A549 (cell line): Measurements from ENCODE around the gene PIP5KL1. TPM values are rescaled to one million over a fixed set of nuclear protein-coding genes. Genes with fewer than 3 reads are reported as not detected.

ENCODE experiments used
- ATAC-seq, 2 experiments: fragments of 200-7000 bp in 1 of 2; fragments of >200 bp in 1 of 2; cut with Nextera tagmentation in 1 of 2; cut with Tn5 transposase in 1 of 2; 3 replicates each; pipeline versions ENCODE4 v1.8.0 to v1.9.1; 2018 to 2020; ENCODE audit warnings: mild to moderate bottlenecking in 1 of 2, moderate library complexity in 1 of 2
- CTCF ChIA-PET: fragments of 300-600 bp; sonication (Branson Sonifier 250); formaldehyde crosslinking; extraction: SDS; loops from one replicate; lab custom pipeline; 2021; ENCODE audit warnings: antibody characterized with exemption, inconsistent platforms; lab: Yijun Ruan, JAX
- POLR2A ChIA-PET: fragments of 350-600 bp; formaldehyde crosslinking; extraction: SDS; loops from one replicate; lab custom pipeline; 2021; ENCODE audit warnings: antibody characterized with exemption, inconsistent platforms; lab: Yijun Ruan, JAX
- DNase-seq, 2 experiments: peaks; one replicate each; pipeline versions ENCODE4 v3.0.0 to v3.0.0-alpha.2; 2011 to 2016; ENCODE audit warnings: low read depth in 1 of 2, low spot score in 1 of 2
- FAIRE-seq: peaks from 2 replicates; lab custom pipeline; 2011; peaks lifted over from hg19 to GRCh38; lab: Jason Lieb, UNC
- H3K27ac ChIP-seq, 2 experiments: fragments of >200 bp; sonication (Bioruptor Twin); formaldehyde crosslinking; 3 replicates each; pipeline ENCODE4 v1.5.1; 2016 to 2017
- H3K4me1 ChIP-seq: fragments of >200 bp; sonication (Bioruptor Twin); formaldehyde crosslinking; 3 replicates; pipeline ENCODE4 v1.6.1; 2016
- H3K4me2 ChIP-seq: fragments of >200 bp; sonication (Bioruptor Twin); formaldehyde crosslinking; 3 replicates; pipeline ENCODE4 v1.6.1; 2016
- H3K4me3 ChIP-seq: fragments of >200 bp; sonication (Bioruptor Twin); formaldehyde crosslinking; 3 replicates; pipeline ENCODE4 v1.5.1; 2016
- H3K9me3 ChIP-seq: fragments of >200 bp; sonication (Bioruptor Twin); formaldehyde crosslinking; 3 replicates; pipeline ENCODE4 v1.6.1; 2016
- CTCF ChIP-seq: fragments of >200 bp; sonication (Bioruptor Twin); formaldehyde crosslinking; IDR thresholded peaks from 3 replicates; pipeline ENCODE4 v1.5.1; 2016
- EHF ChIP-seq: fragments of 250-450 bp; sonication (Bioruptor Pico); IDR thresholded peaks from 2 replicates; pipeline ENCODE4 v1.5.0; 2020; ENCODE audit warnings: mild to moderate bottlenecking
- HOXB5 ChIP-seq: fragments of 250-450 bp; sonication (Bioruptor Pico); IDR thresholded peaks from 2 replicates; pipeline ENCODE4 v1.5.0; 2020; ENCODE audit warnings: mild to moderate bottlenecking, moderate library complexity
- JUN ChIP-seq, 2 experiments: fragments of >200 bp; sonication (Bioruptor Twin); formaldehyde crosslinking; IDR thresholded peaks; 2 replicates in 1 of 2; 3 replicates in 1 of 2; pipeline ENCODE4 v1.6.1; 2016 to 2017
- KDM5A ChIP-seq: fragments of 200-600 bp; sonication (generic); IDR thresholded peaks from 2 replicates; pipeline ENCODE4 v1.6.1; 2016; ENCODE audit warnings: antibody characterized with exemption, mild to moderate bottlenecking
- RAD21 ChIP-seq, 2 experiments: fragments of >200 bp in 1 of 2; sonication (Bioruptor Twin) in 1 of 2; formaldehyde crosslinking in 1 of 2; IDR thresholded peaks in 1 of 2; conservative IDR thresholded peaks in 1 of 2; 2 replicates in 1 of 2; 3 replicates in 1 of 2; pipeline ENCODE4 v1.6.1; 2012 to 2018; ENCODE audit warnings: inconsistent platforms in 1 of 2
- SMC3 ChIP-seq: fragments of >200 bp; sonication (Bioruptor Twin); formaldehyde crosslinking; IDR thresholded peaks from 3 replicates; pipeline ENCODE4 v1.6.1; 2018; ENCODE audit warnings: inconsistent platforms
- TP53 ChIP-seq: fragments of 250-450 bp; sonication (Bioruptor Pico); IDR thresholded peaks from 2 replicates; pipeline ENCODE4 v1.5.0; 2021; ENCODE audit warnings: mild to moderate bottlenecking, moderate library complexity
- USF2 ChIP-seq: fragments of 450-650 bp; IDR thresholded peaks from 2 replicates; pipeline ENCODE4 v1.6.1; 2014; ENCODE audit warnings: antibody characterized with exemption
- ZSCAN20 ChIP-seq: fragments of 250-450 bp; sonication (Bioruptor Pico); IDR thresholded peaks from 2 replicates; pipeline ENCODE4 v1.8.0; 2022; ENCODE audit warnings: mild to moderate bottlenecking, moderate library complexity
- WGBS: methylation state at CpG from one replicate; pipeline ENCODE4 v1.1.6; 2017; ENCODE audit errors: missing lambda C conversion rate; 5-methylcytosine and 5-hydroxymethylcytosine counted together
- polyA plus RNA-seq, 4 experiments: library from polyadenylated mRNA; depleted of rRNA in 3 of 4; stranded (reverse); fragments of >200 nt; fragmentation: RNase III in 1 of 4; extraction: RNeasy Plus Mini Kit Qiagen cat#74134 plus additional on column Dnase treatment in 1 of 4; gene quantifications; 2 replicates in 3 of 4; 3 replicates in 1 of 4; pipeline ENCODE4 v1.2.3, GENCODE V29; 2011 to 2017
- TF ChIP-seq, protein P1 (sequence below): fragments of >200 bp; sonication (Bioruptor Twin); formaldehyde crosslinking; IDR thresholded peaks from 3 replicates; pipeline ENCODE4 v1.6.1; 2016
- TF ChIP-seq, protein P2 (sequence below): IDR thresholded peaks from 2 replicates; pipeline ENCODE4 v1.6.1; 2012
- TF ChIP-seq, protein P3 (sequence below): IDR thresholded peaks from 2 replicates; pipeline ENCODE4 v1.6.1; 2012

The PIP5KL1 gene
- polyA plus RNA-seq, 2 of the 4 experiments (the other 2 are of a cell fraction), result 2.4 to 2.5 TPM

- ChIA-PET POLR2A (interaction anchor here (1.0 kb wide), 1 partner anchor 92 kb away, joined by 3 read pairs; no protein-coding TSS in a partner anchor), CTCF (interaction anchor here (0.6 to 35.7 kb wide), 34 partner anchors 9 to 402 kb away, joined by 3 to 827 read pairs (median 11); partner anchors contain the start of genes CDK9, EEIG1, NAIF1 and PIP5KL1)
- peak overlapping the region in 1 of 2 experiments; percentile 47; a peak in 3 of 6 replicates for H3K27ac ChIP-seq
- 67% methylated on average over 16 of the region's 18 CpGs for WGBS
- no peaks in the 10 kb centered on the region for H3K9me3 ChIP-seq
- H3K4me1 ChIP-seq, result peaks cover 24% of the 10 kb centered on the region; the same call in 2 of the 3 replicates
- H3K4me2 ChIP-seq, result no peak overlapping the region
- no peak overlapping the region for H3K4me3 ChIP-seq
- DNase-seq, result peak; percentile 63 to 76
- no peak for FAIRE-seq
- ATAC-seq, result peak; percentile 58 to 77
- TF ChIP-seq SMC3 (peak; percentile 69), RAD21 (conservative IDR thresholded peaks at IDR 0.05 in 1 of 2, IDR thresholded peaks at IDR 0.05 in 1 of 2) (peak; percentile 48 to 52; a peak in 4 of 5 replicates), HOXB5 (no peak), USF2 (no peak), ZSCAN20 (CRISPR knock-in tag) (no peak), EHF (CRISPR knock-in tag) (no peak), CTCF (peak; percentile 71)
- TF ChIP-seq, protein P1, sequence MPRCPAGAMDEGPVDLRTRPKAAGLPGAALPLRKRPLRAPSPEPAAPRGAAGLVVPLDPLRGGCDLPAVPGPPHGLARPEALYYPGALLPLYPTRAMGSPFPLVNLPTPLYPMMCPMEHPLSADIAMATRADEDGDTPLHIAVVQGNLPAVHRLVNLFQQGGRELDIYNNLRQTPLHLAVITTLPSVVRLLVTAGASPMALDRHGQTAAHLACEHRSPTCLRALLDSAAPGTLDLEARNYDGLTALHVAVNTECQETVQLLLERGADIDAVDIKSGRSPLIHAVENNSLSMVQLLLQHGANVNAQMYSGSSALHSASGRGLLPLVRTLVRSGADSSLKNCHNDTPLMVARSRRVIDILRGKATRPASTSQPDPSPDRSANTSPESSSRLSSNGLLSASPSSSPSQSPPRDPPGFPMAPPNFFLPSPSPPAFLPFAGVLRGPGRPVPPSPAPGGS, result no peak
- TF ChIP-seq, protein P2, sequence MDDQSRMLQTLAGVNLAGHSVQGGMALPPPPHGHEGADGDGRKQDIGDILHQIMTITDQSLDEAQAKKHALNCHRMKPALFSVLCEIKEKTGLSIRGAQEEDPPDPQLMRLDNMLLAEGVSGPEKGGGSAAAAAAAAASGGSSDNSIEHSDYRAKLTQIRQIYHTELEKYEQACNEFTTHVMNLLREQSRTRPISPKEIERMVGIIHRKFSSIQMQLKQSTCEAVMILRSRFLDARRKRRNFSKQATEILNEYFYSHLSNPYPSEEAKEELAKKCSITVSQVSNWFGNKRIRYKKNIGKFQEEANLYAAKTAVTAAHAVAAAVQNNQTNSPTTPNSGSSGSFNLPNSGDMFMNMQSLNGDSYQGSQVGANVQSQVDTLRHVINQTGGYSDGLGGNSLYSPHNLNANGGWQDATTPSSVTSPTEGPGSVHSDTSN, result no peak
- TF ChIP-seq, protein P3, sequence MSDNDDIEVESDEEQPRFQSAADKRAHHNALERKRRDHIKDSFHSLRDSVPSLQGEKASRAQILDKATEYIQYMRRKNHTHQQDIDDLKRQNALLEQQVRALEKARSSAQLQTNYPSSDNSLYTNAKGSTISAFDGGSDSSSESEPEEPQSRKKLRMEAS, result 0 out of 2 replicates have a peak, but pooled peaks have one; percentile 45
- TF ChIP-seq, all 56 proteins: peak for 4
Observed at GRCh38 chr9:127942216-127943010, 11.8 kb upstream of the PIP5KL1 start.

DNA sequence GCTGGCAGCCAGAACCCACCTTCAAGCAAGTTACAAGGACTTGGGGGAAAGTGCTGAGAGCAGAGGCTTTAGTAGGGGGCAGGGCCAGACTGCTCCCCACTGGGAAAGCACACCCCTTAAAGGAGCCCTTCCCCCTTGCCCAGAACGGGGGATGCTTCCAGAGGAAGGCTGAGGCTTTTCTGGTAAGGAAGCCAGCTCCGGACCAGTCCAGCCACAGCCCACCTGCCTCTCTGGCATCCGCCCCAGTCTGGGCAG is 11.3 kb upstream of the PIP5KL1 start:
- ChIA-PET CTCF (interaction anchor here (0.6 to 35.7 kb wide), 25 partner anchors 8 to 402 kb away, joined by 3 to 827 read pairs (median 22); partner anchors contain the start of genes EEIG1, NAIF1, PIP5KL1 and SLC25A25), POLR2A (no interaction called here)
- ATAC-seq (no peak), DNase-seq (no peak), FAIRE-seq (no peak)
- no peaks in the 10 kb centered on the region for H3K9me3 ChIP-seq
- 85% methylated on average over 3 of the region's 3 CpGs for WGBS
- peaks cover 24% of the 10 kb centered on the region; the same call in 2 of the 3 replicates for H3K4me1 ChIP-seq
- H3K4me2 ChIP-seq, result no peak overlapping the region
- H3K4me3 ChIP-seq, result no peak overlapping the region
- TF ChIP-seq TP53 (CRISPR knock-in tag) (no peak), JUN (IDR thresholded peaks at IDR 0.05) (no peak), SMC3 (no peak)
- H3K27ac ChIP-seq, result no peak overlapping the region; a peak in 1 of 6 replicates

DNA sequence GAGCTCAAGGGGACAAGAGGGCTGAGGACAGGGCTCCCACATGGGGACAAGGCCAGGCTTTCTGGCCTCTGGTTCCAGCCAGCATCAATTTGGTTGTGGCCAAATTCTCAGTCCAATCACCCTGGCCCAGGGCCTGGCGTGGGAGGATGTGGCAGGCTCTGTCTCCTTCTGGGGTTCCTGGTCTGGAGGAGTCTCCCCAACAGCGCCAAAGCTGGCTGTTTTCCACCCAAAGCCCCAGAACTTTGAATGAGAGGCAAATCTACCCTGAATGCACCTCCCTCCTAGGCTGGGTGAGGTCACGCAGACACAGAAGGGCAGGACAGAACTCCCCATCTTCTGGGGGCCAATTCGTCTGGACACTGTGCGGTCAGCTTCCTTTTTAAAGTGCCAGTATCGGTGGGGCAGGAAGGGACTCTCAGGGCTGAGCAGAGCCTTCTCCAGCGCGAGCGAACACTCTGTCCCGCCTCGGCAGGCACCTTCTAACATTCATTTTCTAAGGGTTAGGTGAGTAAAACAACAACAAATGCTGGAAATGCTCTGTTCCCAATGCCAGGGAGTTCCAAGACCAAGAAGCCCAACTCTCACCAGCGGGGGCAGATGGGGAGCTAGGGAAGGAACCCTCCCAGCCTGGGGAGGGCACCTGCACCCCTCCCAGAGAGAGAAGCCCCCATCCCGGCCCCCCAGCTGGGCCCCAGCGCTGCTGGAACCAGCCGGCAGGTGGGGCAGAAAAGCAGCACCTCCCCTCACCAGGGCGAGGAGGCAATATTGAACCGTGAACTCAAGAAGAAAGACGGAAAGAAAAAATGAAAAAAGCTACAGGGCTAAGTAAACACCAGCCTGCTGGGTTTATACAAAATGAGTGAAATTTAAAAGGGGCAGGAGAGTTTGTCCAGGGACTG is 10.7 kb upstream of the PIP5KL1 start:
- Histone ChIP-seq H3K4me2 (no peak overlapping the region), H3K9me3 (no peaks in the 10 kb centered on the region), H3K4me3 (no peak overlapping the region), H3K4me1 (peaks cover 28% of the 10 kb centered on the region), H3K27ac (no peak overlapping the region)
- DNase-seq (no peak), ATAC-seq (no peak), FAIRE-seq (no peak)
- WGBS, result 83% methylated on average over 18 of the region's 18 CpGs
- ChIA-PET CTCF (interaction anchor here (0.6 to 35.7 kb wide), 29 partner anchors 8 to 200 kb away, joined by 3 to 827 read pairs (median 8); partner anchors contain the start of genes EEIG1, NAIF1, PIP5KL1 and SLC25A25), POLR2A (no interaction called here)
- TF ChIP-seq JUN (IDR thresholded peaks at IDR 0.05) (0 out of 5 replicates have a peak, but pooled peaks of 1 of the 2 experiments have one; percentile 8), KDM5A (no peak)
